GM19395 (cell line): ENCODE data around the gene BSX.

ENCODE experiments used
- ATAC-seq: cut with Tn5 transposase; IDR thresholded peaks from one replicate; pipeline ENCODE4 v1.9.1; 2021; ENCODE audit warnings: mild to moderate bottlenecking, moderate library complexity; ENCODE audit not compliant: unreplicated experiment

BSX gene

DNA sequence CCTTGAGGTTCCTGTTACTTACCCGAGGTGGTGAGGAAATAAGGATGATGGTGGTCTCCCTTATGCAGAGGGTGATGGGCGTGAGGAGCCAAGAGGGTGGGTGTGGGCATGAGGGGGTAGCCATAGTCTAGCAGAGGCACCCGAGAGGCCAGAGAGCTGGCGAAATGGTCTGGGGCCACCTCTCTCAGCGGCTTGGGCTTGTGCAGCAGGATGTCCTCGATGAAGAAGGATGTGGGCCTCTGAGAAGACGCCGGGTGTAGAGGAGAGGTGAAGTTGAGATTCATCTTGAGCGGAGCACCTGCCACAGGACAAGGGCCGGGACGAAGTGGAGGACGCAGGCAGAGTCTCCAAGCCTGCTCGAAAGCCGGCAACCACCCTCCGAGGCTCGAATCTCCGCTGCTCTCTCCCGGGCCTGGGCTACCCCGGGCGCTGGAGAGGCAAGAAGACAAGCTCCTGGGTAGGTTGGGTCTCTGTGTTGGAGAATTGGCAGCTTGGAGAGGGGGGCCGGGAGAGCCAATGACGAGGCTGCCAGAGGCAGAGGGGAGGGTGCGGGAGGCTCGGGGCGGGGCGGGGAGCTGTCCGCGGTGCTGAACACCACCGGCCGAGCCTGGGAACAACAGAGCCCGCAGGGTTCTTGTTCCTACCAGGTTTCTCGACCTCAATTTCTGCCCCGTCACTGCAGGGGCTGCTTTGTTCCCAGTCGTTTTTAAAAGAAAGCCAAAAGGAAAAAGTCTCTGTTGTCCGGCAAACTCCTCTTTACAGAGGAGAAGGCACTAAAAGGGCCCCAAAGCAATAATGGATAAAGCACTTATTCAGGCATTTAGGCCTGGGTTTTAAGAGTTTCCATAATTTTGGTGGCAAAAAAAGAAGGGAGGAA, at the start of gene BSX:
Gene BSX (minus strand): TSS at position 447 of the 877 bp plus-strand sequence. CDS start 163 bp downstream, at position 284.
- ATAC-seq, result no peak

- no peak for ATAC-seq
These were observed 48.9 kb upstream of the BSX start for GRCh38 chr11:123030517-123030916.

DNA sequence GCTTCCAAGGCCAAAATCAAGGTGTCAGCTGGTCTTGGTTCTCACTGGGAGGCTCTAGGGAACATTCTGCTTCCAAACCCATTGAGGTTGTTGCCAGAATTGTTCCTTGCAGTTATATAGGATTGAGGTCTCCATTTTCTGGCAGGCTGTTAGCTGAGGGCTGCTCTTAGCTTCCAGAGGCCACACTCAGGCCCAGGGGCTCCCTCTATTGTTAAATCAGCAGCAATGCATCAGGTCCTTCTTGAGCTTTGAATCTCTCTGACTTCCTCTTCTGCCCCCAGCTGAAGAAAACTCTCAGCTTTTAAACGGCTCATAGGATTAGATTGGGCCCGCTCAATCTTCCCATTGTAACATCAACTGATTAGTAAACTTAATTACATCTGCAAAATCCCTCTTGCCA, 39.3 kb upstream of the BSX start:
- peak; percentile 77 for ATAC-seq

- no peak for ATAC-seq
These were observed 37.1 kb upstream of the BSX start for GRCh38 chr11:123018702-123019101.

- no peak for ATAC-seq
These were observed 29.9 kb upstream of the BSX start for GRCh38 chr11:123011510-123011909.

DNA sequence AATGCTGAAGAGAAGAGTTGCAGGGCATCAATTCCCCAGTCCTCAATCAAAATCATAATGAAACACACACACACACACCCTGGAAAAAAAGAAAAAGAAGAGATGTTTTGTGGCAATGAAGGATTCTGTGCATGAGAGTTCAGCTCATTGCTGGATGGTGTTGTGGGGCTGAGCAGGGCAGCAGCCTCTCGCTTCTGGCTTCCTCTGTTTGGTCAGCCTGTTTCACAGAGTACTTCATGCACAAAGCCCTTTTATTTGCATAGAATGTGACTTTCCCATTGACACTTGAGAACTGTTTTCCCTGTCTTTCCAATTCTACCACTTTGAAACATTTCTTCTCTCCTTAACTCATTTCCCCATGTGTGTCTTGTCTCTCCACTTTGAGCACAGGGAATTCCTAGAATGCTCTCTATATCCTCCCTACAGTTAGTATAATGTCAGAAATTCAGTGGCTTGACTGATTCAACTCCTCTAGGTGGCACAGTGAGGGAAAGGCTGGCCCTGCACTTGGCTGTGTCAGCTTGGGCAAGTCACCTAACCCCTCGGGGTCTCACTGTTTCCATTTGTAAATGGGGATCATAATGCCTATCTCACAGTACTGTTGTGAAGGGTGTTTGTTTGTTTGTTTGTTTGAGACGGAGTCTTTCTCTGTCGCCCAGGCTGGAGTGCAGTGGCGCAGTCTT, 25.4 kb upstream of the BSX start:
- ATAC-seq, result no peak

DNA sequence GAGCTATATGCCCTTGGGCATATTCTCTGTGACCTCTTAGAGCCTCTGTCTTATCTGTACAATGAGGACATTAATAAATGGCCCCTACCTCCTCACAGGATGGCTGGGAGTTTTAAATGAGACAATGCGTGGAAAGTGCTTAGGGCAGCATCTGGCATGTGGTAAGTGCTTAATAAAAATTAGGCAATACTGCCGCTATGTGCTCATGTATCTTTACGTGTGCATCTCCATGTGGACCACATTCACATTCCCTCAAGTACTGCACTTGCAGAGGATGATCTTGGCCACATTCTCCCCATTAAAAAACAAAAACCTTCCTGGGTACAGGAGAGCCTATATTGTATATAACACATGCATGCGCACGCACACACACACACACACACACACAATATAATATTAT, 19.1 kb upstream of the BSX start:
- ATAC-seq, result no peak

- ATAC-seq, result no peak
These were observed 17.2 kb upstream of the BSX start for GRCh38 chr11:122998727-122999366.

- ATAC-seq, result no peak
These were observed 13.9 kb upstream of the BSX start for GRCh38 chr11:122995526-122995925.

DNA sequence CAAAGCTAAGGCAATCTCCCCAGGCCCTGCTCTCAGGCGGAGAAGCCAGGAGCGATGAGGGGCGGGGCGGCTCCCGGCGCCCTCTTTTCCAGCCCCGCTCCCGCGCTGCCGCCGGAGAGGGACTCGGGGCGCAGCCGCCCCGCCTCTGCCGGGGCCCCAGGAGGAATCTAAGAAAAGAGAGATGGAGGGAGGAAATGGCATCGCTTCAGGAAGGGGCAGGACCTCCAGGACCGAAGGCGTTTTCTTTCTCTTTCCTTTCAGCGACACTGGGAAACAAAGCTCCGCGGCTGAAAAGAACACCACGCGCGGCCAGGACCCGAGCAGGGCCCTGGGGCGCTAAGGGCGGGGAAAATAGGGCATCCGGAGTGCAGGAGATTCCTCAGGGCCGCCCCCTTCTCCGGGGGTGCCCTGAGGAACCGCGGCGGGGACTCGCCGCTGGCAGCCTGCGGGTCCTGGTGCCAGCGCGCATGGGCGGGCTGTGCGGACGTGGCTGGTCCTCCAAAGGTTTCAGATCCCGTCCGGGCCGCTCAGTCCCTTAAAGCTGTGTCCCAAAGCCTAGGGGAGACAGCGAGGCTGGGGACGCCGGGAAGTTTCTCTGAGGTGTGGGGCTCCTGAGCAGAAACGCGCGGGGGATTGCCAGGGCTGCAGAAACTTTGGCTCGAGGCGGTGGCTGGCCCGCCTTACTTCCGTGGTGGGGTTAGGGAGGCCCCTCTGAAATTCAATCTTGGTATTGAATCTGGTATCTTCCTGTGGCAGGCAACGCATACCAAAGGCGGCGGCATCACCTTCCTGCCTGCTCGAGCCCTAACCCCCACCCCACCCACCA, 2.8 kb upstream of the BSX start:
- ATAC-seq, result no peak

DNA sequence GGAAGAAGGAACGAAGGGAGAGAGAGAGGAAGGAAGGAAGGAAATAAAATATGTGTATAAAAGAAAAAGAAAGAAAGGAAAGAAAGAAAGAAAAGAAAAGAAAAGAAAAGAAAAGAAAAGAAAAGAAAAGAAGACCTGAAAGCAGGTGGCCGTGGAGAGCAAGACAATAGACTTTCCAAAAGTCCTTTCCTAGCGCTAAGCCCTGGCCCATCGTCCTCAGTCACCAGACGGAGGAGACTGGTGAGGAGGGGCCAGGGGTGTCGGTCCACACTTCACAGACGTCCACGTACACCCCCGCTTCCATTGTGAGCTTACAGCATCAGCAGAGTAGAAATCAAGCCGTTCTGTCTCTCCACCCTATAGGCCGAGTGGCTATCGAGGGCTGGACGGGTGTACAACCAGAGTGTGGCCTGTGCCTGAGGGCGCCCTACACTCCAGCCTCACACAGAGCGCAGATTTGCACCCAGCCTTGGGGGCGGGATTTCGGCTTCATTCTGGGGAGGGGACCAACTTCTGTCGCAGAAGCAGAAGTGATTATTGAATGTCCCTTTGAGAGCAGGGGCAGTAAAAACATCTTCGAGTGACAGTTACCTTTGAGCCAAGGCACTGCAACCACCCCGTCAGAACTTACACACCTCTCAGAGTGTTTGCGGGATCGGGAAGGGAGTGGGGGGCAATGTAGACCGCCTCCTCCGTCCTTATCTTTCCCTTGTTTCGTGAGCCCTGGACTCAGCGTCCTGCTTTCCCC, 2.0 kb upstream of the BSX start:
- no peak for ATAC-seq

- no peak for ATAC-seq
These were observed 1.6 kb downstream of the BSX start for GRCh38 chr11:122979815-122980595.

- ATAC-seq, result no peak
These were observed 2.4 kb downstream of the BSX start for GRCh38 chr11:122979103-122979814.

GRCh38 chr11:122978299-122978620, 3.4 kb downstream of the BSX start:
- no peak for ATAC-seq

GRCh38 chr11:122977470-122978298, 4.0 kb downstream of the BSX start:
- no peak for ATAC-seq

DNA sequence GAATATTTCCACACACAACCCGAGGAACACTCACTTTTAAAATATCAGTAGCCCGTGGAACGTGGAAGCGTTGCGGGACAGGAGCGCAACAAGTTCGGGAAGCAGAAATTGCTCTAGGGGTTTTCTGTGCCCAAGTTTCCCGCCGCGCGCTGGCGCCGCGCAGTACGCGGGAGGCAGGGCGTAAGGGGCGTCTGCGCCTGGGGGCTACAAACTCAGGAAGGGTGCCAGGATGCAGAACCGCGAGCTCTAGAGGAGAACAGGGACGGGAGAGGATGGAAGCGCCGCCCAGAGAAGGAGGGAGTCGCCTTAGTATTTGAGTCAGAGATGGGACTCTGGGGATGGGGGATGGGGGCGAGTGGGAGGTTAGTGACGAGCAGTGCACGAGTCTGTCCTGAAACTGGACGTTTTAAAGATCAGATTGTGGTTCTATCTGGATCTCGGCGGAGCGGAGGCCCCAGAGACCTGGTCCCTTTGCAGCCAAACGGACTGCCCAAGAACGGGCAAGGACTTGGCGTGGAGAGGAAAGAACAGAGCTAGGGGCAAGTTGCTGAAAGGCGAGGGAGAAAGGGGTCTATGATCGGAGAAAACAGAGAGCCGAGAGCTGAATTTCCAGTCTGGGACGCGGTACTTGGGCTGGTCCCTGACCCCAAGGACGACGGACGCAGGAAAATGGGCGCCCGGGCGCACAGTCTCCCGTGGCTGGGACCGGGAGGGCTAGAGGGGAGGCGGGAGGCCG, 4.7 kb downstream of the BSX start:
- ATAC-seq, result no peak

DNA sequence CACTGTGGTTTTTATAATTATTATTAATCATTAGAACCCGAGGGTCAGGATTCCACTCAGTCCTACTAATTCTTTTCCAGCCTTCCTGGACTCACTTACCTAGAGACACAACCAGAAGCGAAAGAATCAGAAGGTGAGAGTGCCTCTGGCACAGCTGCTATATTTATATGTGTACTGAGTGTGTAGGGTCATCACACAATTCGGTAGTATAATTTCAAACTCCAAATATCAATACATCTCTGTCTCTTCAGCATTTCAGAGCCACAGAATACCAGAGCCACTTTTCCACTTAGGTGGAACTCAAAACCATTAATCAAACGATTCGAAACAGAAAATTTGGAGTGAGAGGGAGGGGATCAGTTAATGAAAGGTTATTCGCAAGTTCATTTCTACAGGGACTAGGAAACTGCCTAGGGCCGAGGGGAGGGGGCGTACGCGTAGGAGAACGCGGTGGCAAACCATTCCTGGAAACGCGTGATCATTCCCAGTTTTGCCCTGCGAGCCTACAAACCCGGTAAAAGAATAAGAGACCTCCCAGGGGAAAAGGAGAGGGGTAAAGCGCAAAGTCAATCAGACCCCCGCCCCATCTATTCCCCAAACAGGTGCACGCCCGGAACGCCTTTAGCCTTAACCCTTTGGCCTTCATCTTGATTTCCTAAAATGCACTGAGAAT, 5.4 kb downstream of the BSX start:
- no peak for ATAC-seq
